ENCODE data around the gene FASTKD3.

Gene FASTKD3

GRCh38 chr5:7846327-7846726, 22.5 kb downstream of the FASTKD3 start:
- no peak for DNase-seq

GRCh38 chr5:7845557-7845956, 23.3 kb downstream of the FASTKD3 start:
- no peak for DNase-seq

DNA sequence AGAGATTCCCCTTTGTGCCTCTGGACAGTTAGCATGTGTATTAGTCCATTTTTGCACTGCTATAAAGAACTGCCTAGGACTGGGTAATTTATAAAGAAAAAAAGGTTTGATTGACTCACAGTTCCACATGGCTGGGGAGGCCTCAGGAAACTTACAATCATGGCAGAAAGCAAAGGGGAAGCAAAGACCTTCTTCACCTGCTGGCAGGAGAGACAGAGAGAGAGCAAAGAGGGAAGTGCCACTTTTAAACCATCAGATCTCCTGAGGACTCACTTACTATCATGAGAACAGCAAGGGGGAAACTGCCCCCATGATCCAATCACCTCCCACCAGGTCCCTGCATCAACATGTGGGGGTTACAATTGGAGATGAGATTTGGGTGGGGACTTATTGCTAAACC, 23.9 kb downstream of the FASTKD3 start:
- no peak for DNase-seq

- no peak for DNase-seq
Observed at GRCh38 chr5:7842531-7842930, 26.3 kb downstream of the FASTKD3 start.

GRCh38 chr5:7837403-7837802, 31.4 kb downstream of the FASTKD3 start:
- no peak for DNase-seq

GRCh38 chr5:7834982-7835381, 33.8 kb downstream of the FASTKD3 start:
- DNase-seq = no peak

GRCh38 chr5:7828269-7828668, 40.6 kb downstream of the FASTKD3 start:
- no peak for DNase-seq

DNA sequence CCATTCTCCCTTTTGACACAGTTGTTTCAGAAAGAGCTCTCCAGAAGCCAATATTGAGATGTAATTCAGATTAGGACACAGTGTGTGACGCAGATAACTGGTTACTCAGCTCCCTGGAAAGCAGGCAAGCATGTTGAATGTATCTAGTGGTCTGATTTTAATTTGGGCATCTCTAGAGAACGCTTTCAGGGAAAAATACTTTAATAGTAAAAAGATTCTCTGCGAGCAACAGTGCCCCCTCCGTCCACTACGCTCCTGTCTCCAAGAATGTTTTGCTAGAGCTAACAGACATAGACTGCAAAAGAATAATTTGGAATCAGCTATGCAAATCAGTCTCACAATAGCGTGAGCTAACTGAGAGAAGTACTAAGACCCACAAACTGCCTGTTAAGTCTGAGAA, 41.2 kb downstream of the FASTKD3 start:
- DNase-seq = no peak

DNA sequence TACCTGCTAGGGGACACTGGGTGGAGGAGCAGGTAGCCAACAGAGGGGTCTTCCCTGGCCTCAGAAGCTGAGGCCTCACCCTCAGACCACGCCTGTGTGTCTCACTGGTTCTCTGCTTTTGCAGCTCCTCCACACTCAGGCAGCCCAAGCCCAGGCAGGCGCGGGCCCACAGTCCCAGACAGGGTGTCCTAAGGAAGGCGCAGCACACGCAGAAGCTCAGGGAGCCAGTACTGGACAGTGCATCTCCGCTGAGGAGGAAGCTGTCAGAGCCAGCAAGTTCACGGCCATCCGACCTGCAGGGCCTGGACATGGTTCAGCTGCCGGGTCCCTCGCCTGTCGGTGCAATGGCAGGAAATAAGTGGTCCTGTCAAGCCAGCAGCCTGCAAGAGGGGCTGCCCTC, 43.2 kb downstream of the FASTKD3 start:
- DNase-seq = no peak

- no peak for DNase-seq
Observed at GRCh38 chr5:7824995-7825394, 43.8 kb downstream of the FASTKD3 start.

DNA sequence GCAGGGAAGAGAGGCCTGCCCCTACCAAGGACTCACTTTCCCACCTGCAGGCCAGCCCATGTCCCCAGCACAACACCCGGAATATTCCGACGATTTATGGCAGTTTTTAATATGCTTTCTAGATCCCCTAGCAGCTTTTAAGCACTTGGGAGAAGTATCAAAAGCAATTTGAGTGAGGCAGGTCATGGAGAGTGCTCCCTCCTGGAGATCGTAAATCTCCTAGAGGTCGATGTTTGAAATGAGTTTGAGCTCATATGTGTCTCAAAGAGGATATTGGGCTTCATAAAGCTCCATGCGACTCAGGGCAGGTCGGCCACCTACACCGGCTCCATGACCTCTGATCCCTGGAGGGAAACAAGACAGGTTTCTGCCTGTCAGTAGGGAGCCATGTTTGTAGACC, 45.2 kb downstream of the FASTKD3 start:
- no peak for DNase-seq

GRCh38 chr5:7822449-7822848, 46.4 kb downstream of the FASTKD3 start:
- no peak for DNase-seq

DNA sequence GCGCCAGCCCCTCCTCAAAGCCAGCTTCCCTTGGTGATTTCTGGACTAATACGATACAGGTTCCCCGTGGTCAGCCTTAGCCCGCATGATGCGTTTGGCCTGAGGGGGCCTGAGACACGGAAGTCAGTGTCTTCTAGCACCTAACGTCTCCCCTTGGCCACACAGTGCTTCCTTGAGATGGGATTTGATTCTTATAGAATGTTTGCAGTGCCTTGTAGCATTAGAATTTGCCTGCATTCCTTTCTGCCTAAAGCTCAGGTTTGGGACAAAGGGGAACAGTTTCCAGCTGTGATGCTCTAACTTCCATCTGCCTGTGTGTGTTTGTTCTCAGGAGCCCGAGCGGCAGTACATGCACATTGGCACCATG, 52.3 kb downstream of the FASTKD3 start:
- no peak for DNase-seq

DNA sequence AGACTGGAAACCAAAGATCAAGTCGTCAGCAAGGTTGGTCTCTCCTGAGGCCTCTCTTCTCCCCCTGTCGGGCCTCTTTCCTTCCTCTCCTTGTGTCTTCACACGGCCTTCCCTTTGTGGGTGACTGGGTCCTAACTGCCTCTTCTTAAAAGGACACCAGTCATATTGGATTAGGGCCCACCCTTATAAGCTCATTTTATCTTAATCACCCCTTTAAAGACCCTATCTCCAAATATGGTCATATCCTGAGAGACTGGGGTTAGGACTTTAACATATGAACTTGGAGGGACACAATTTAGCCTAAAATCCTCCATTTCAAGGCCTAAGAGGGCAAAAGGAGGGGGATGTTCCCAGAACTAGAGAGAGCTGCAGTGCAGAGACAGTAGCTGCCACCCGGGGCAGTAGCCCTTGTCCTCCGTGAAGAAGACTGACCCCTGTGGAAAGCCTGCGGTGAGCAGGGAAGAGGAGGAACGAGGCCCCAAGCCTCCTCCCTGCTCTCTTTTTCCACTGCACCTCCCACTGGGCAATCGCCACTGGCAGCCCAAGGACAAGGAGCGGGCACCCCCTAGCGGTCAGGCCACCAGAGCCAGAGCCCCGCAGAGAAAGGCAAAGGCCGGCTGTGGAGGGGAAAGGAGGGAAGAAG, 52.8 kb downstream of the FASTKD3 start:
- peak; percentile 70 for DNase-seq

DNA sequence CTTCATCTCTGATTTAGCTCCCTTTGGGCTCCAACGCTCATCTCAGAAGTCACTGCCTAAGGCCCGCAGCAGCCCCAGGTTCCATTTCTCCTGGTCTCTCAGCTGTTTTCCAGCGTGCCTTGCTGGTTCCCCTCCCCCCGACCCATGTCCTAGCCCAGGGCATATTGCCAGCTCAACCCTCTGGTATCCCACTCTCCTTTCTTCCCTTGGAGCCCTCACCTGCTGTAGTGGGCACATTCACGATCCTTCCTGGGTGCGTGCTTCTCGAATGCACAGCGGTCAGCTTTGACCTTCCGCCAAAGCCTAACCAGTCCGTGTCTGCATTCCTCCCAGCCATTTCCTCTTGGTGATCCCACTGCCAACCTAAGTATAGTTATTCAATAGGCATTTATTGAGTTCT, 54.0 kb downstream of the FASTKD3 start:
- DNase-seq = no peak

- no peak for DNase-seq
Observed at GRCh38 chr5:7813576-7813975, 55.3 kb downstream of the FASTKD3 start.

- DNase-seq = no peak
Observed at GRCh38 chr5:7813007-7813406, 55.8 kb downstream of the FASTKD3 start.

- no peak for DNase-seq
Observed at GRCh38 chr5:7811715-7812114, 57.1 kb downstream of the FASTKD3 start.

All from GF-D8 (cell line).